Colonic mucosa (tissue), 4 donors: ENCODE data around the gene TMEM273. TPM values are rescaled to one million over a fixed set of nuclear protein-coding genes. Genes with fewer than 3 reads are reported as not detected.

Source experiments
- DNase-seq: peaks from one replicate; pipeline ENCODE4 v3.0.0-alpha.2; 2020
- H3K27ac ChIP-seq: fragments of 200-600 bp; one replicate; pipeline ENCODE4 v1.8.0; 2021
- H3K27me3 ChIP-seq: fragments of 200-600 bp; one replicate; pipeline ENCODE4 v1.8.0; 2021
- H3K36me3 ChIP-seq: fragments of 200-600 bp; one replicate; pipeline ENCODE4 v1.8.0; 2021
- H3K4me1 ChIP-seq: fragments of 200-600 bp; one replicate; pipeline ENCODE4 v1.8.0; 2021; ENCODE audit warnings: mild to moderate bottlenecking
- H3K4me3 ChIP-seq: fragments of 200-600 bp; one replicate; pipeline ENCODE4 v1.8.0; 2021
- H3K9ac ChIP-seq, 2 donors: one replicate each; pipeline ENCODE4 v1.7.0; 2013; ENCODE audit warnings: control low read depth in 2 of 2, low read depth in 2 of 2, low read length in 2 of 2
- H3K9me3 ChIP-seq: fragments of 200-600 bp; one replicate; pipeline ENCODE4 v1.8.0; 2021
- intact Hi-C: fragments of 100-400 bp; cut with DNase I; formaldehyde crosslinking; loops from one replicate; pipeline ENCODE4 v1.14.1; 2022
- total RNA-seq, 2 donors: library from RNA; stranded (reverse); fragmentation: NEBNext Ultra II Directional in 1 of 2; extraction: Animal tissue kit (Norgen Biotek cat#: 25700) in 1 of 2; gene quantifications; one replicate each; pipeline ENCODE4 v1.2.1, GENCODE V29; 2021
- TF ChIP-seq, protein P1 (sequence below): fragments of 200-600 bp; IDR thresholded peaks from one replicate; pipeline ENCODE4 v1.8.0; 2022; ENCODE audit warnings: antibody characterized with exemption, mild to moderate bottlenecking
- donor health status: healthy.
- donor health status: DM: no; HTN: no; CAD: no.
- donor health status: DM: no; HTN: no; CAD: no.

Gene TMEM273
- total RNA-seq, 2 donors from 2014 or later: 3.4 to 5.1 TPM

GRCh38 chr10:49165259-49165658 lies 22.9 kb downstream of the TMEM273 start:
- no peak for DNase-seq
- TF ChIP-seq, protein P1, sequence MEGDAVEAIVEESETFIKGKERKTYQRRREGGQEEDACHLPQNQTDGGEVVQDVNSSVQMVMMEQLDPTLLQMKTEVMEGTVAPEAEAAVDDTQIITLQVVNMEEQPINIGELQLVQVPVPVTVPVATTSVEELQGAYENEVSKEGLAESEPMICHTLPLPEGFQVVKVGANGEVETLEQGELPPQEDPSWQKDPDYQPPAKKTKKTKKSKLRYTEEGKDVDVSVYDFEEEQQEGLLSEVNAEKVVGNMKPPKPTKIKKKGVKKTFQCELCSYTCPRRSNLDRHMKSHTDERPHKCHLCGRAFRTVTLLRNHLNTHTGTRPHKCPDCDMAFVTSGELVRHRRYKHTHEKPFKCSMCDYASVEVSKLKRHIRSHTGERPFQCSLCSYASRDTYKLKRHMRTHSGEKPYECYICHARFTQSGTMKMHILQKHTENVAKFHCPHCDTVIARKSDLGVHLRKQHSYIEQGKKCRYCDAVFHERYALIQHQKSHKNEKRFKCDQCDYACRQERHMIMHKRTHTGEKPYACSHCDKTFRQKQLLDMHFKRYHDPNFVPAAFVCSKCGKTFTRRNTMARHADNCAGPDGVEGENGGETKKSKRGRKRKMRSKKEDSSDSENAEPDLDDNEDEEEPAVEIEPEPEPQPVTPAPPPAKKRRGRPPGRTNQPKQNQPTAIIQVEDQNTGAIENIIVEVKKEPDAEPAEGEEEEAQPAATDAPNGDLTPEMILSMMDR: no peak
- H3K4me1 ChIP-seq: no peaks in the 10 kb centered on the region
- H3K9ac ChIP-seq: no peak overlapping the region
- intact Hi-C loops: no loop called here
- H3K9me3 ChIP-seq: no peaks in the 10 kb centered on the region
- no peak overlapping the region for H3K4me3 ChIP-seq
- no peak overlapping the region for H3K27ac ChIP-seq
- H3K36me3 ChIP-seq: no peaks in the 10 kb centered on the region
- H3K27me3 ChIP-seq: no peaks in the 10 kb centered on the region

DNA sequence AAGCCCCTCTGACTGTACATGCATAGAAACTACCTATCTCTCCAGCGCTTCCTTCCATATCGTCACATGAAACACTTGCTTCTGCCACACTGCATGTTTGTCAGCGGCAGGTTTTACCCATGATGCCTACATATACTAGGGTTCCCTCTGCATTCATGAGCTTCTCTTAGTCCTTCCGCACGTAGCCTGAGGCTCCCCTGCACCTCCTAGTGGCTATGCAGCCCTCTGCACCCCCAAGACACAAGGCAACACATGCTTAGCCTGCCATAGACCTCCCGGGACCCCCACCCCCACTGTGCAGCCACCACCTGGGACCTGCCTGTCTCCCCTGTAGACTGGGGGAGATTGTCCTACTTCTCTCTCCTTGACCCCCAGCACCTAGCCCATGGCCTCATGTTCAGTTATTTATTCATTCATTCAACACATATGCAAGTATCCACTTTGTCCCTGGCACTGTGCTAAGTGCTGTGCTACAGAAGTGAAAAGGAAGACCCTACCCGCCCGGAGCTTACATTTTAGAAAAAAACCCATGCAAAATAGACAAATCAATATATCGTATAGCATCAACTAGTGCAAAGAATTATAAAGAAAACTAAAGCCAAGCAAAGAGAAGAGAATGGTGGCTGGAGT lies 23.5 kb downstream of the TMEM273 start:
- intact Hi-C loops: loop anchor here (5.0 kb wide), 3 partner anchors 182 to 507 kb away; no protein-coding TSS in a partner anchor
- peak; percentile 31 for DNase-seq
- H3K27me3 ChIP-seq: no peaks in the 10 kb centered on the region

GRCh38 chr10:49163741-49164140 lies 24.4 kb downstream of the TMEM273 start:
- Histone ChIP-seq H3K9ac (no peak overlapping the region), H3K27ac (no peak overlapping the region), H3K9me3 (no peaks in the 10 kb centered on the region), H3K4me3 (no peak overlapping the region), H3K27me3 (no peaks in the 10 kb centered on the region), H3K4me1 (no peaks in the 10 kb centered on the region), H3K36me3 (no peaks in the 10 kb centered on the region)
- intact Hi-C loops: loop anchor here (5.0 kb wide), 3 partner anchors 181 to 506 kb away; no protein-coding TSS in a partner anchor
- TF ChIP-seq, protein P1: no peak
- no peak for DNase-seq

More for the DNA sequence above, 23.5 kb downstream of the TMEM273 start:
- Histone ChIP-seq H3K27ac (no peak overlapping the region), H3K9ac (no peak overlapping the region), H3K9me3 (no peaks in the 10 kb centered on the region), H3K4me1 (no peaks in the 10 kb centered on the region), H3K36me3 (no peaks in the 10 kb centered on the region), H3K4me3 (no peak overlapping the region)
- TF ChIP-seq, protein P1: peak; percentile 57

- Histone ChIP-seq H3K4me1 (no peaks in the 10 kb centered on the region), H3K27ac (no peak overlapping the region), H3K4me3 (no peak overlapping the region), H3K36me3 (no peaks in the 10 kb centered on the region), H3K27me3 (no peaks in the 10 kb centered on the region), H3K9ac (peak overlapping the region in 1 of 2 donors; percentile 8), H3K9me3 (no peaks in the 10 kb centered on the region)
- intact Hi-C loops: loop anchor here (5.0 kb wide), 3 partner anchors 181 to 506 kb away; no protein-coding TSS in a partner anchor
- DNase-seq: no peak
- TF ChIP-seq, protein P1: no peak
Observed at GRCh38 chr10:49162761-49163310, 25.4 kb downstream of the TMEM273 start.

- Histone ChIP-seq H3K36me3 (no peaks in the 10 kb centered on the region), H3K4me3 (no peak overlapping the region), H3K9ac (no peak overlapping the region), H3K4me1 (no peaks in the 10 kb centered on the region), H3K27me3 (no peaks in the 10 kb centered on the region), H3K27ac (no peak overlapping the region), H3K9me3 (no peaks in the 10 kb centered on the region)
- TF ChIP-seq, protein P1: no peak
- intact Hi-C loops: loop anchor here (5.0 kb wide), 3 partner anchors 180 to 505 kb away; no protein-coding TSS in a partner anchor
- no peak for DNase-seq
Observed at GRCh38 chr10:49162063-49162462, 26.1 kb downstream of the TMEM273 start.
